GM19468 (cell line): ENCODE measurements around the gene TTC23.

Experiments
- ATAC-seq: cut with Tn5 transposase; IDR thresholded peaks from one replicate; pipeline ENCODE4 v1.9.1; 2021; ENCODE audit warnings: mild to moderate bottlenecking, moderate library complexity, moderate number of reproducible peaks; ENCODE audit not compliant: unreplicated experiment; ENCODE audit errors: extremely low read depth

The TTC23 gene

GRCh38 chr15:99142562-99142961 is 106.8 kb downstream of the TTC23 start:
- ATAC-seq: no peak

- ATAC-seq: no peak
Observed at GRCh38 chr15:99141943-99142342, 107.4 kb downstream of the TTC23 start.

GRCh38 chr15:99140590-99140989 is 108.8 kb downstream of the TTC23 start:
- ATAC-seq: no peak

GRCh38 chr15:99139276-99139675 is 110.1 kb downstream of the TTC23 start:
- no peak for ATAC-seq

- ATAC-seq: no peak
Observed at GRCh38 chr15:99138491-99138982, 110.8 kb downstream of the TTC23 start.

- ATAC-seq: no peak
Observed at GRCh38 chr15:99137877-99138276, 111.5 kb downstream of the TTC23 start.

GRCh38 chr15:99137111-99137546 is 112.3 kb downstream of the TTC23 start:
- no peak for ATAC-seq

- peak; percentile 67 for ATAC-seq
Observed at GRCh38 chr15:99135194-99135593, 114.2 kb downstream of the TTC23 start.

GRCh38 chr15:99134317-99134821 is 115.0 kb downstream of the TTC23 start:
- ATAC-seq: no peak

- ATAC-seq: no peak
Observed at GRCh38 chr15:99132634-99133287, 116.6 kb downstream of the TTC23 start.

GRCh38 chr15:99132122-99132521 is 117.3 kb downstream of the TTC23 start:
- ATAC-seq: no peak

GRCh38 chr15:99131441-99132023 is 117.8 kb downstream of the TTC23 start:
- no peak for ATAC-seq

GRCh38 chr15:99130765-99131440 is 118.5 kb downstream of the TTC23 start:
- no peak for ATAC-seq

GRCh38 chr15:99130314-99130713 is 119.1 kb downstream of the TTC23 start:
- no peak for ATAC-seq

- no peak for ATAC-seq
Observed at GRCh38 chr15:99129644-99130043, 119.7 kb downstream of the TTC23 start.

GRCh38 chr15:99128411-99128810 is 121.0 kb downstream of the TTC23 start:
- ATAC-seq: no peak

GRCh38 chr15:99127773-99128172 is 121.6 kb downstream of the TTC23 start:
- ATAC-seq: no peak

- no peak for ATAC-seq
Observed at GRCh38 chr15:99126930-99127329, 122.5 kb downstream of the TTC23 start.

- no peak for ATAC-seq
Observed at GRCh38 chr15:99126131-99126588, 123.2 kb downstream of the TTC23 start.

- ATAC-seq: no peak
Observed at GRCh38 chr15:99125061-99125891, 124.1 kb downstream of the TTC23 start.
